Activated naive CD4-positive, alpha-beta T cell treated with anti-CD3 and anti-CD28 coated beads, Interleukin-2, amount 50 U/mL, for 16 hours (primary cell): Measurements from ENCODE around the gene MAGI1.
"Not testable (repeated sequence)": the region's sequence is repeated elsewhere in the genome, so short reads cannot be mapped to it uniquely, and the experiment has no call there.

ENCODE experiments used
- DNase-seq: peaks from one replicate; pipeline ENCODE4 v3.0.0-alpha.2; 2020

The MAGI1 gene

GRCh38 chr3:65576228-65576627, 462.5 kb downstream of the MAGI1 start:
- DNase-seq: no peak

DNA sequence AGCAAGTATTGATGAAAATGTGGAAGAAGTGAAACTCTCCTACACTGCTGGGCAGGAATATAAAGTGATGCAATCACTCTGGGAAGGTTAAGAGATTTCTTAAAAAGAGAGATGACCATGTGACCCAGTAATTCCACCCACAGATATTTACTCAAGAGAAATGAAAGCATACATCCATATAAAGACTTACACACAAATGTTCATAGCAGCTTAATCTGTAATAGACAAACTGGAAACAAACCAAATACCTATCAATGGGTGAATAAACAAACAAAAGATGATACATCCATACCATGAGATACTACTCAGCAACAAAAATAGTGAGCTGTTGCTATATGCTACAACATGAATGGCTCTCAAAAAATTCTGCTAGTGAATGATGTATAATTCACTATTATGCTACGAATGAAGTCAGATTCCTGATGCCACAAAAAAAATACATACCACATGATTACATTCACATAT, 463.3 kb downstream of the MAGI1 start:
- no peak for DNase-seq

DNA sequence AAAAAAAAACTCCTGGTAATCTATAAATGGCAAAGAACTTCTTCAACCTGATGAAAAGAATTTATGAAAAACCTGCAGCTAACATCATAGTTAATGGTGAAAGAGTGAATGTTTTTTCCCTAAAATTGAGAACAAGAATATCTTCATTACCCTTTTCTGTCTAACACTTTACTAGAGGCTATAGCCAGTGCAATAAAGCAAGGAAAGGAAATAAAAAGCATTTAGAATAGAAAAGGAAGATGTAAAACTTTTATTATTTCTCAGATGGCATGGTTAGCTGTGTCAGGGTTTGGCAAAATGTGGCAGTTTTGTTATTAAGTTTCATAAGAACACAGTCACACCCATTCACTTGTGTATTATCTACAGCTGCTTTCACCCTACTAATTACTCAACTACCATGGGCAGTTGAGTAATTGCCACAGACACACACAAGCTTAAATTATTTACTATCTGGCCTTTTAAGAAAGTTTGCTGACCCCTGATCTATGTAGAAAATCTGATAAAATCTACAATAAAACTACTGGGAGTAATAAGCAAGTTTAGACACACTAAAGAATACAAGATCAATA, 465.1 kb downstream of the MAGI1 start:
- DNase-seq: no peak

DNA sequence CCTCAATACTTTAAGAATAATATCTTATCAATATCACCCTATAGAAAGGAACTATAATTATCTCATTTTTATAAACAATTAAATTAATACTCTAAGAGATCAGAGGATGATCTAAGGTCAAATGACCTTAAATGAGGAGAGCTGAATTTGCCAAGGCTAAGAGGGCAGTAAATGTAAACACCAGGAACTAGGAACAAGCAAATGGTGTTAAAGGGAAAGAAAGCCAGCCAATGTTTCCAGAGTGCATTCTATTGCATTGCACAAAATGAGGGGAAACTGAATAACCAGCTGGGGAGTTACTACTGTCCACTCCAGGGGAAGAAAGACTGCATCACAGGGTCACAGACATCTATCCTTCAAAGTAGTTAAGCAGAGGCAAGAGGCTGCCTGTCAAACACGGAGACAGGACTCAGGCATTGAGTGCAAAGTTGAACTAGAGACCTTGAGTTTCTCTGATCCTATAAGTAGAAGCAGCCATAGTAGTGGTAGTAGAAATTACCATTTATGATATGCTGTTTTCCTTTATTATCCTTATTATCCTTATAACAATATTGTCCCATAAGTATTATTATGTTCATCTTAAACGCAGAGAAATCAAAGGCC, 466.4 kb downstream of the MAGI1 start:
- no peak for DNase-seq

GRCh38 chr3:65569845-65570405, 468.8 kb downstream of the MAGI1 start:
- DNase-seq: no peak

DNA sequence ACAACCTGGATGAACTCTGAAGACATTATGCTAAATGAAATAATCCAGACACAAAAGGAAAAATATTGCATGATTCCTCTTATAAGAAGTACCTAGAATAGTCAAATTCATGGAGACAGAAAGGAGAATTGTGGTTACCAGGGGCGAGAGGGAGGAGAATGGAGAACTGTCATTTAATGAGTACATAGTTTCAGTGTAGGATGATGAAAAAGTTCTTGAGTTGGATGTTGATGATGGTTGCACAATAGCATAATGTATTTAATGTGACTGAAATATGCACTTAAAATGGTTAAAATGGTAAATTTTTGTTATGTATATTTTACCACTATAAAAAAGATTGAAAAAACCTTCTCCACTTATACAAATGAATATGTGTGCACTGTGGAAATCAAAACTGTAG, 469.6 kb downstream of the MAGI1 start:
- no peak for DNase-seq

DNA sequence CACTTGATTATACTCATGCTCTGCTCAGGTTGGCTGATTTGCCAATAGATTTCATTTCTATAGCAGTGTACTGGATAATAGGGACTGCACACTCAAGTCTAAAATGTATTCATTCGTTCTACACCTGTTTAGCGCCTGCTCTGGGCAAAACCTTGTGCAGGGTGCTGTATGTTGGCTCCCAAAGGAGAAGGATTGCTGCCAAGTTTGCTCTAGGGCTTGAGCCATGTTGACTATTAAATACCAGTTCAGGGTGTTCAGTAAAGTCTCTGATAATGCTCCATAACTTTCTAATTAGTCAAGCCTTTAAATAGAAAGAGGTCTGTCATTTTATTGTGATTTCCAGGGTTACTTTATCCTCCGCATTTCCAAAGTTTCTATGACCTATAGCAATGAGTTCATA, 470.2 kb downstream of the MAGI1 start:
- no peak for DNase-seq

- DNase-seq: not testable (repeated sequence)
Observed at GRCh38 chr3:65565744-65566143, 473.0 kb downstream of the MAGI1 start.

- DNase-seq: no peak
Observed at GRCh38 chr3:65564483-65564882, 474.2 kb downstream of the MAGI1 start.

GRCh38 chr3:65563861-65564260, 474.9 kb downstream of the MAGI1 start:
- no peak for DNase-seq

- DNase-seq: no peak
Observed at GRCh38 chr3:65562447-65562846, 476.3 kb downstream of the MAGI1 start.

DNA sequence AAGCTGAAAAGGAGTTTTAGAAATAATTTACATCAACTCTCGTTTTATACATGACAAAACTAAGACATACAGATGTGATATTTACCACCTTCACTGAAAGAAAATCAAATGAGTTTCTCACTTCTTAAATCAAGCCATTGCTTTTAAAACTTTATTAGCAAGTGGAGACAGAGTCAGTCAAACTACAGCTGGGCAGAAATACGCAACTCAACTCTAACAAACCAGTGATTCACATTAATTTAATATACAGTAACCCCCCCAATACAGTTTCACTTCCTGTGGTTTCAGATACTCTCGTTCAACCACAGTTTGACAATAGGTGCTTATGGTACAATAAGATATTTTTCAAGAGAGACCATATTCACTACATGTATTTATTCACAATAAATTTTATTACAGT, 477.1 kb downstream of the MAGI1 start:
- DNase-seq: no peak

GRCh38 chr3:65560901-65561300, 477.8 kb downstream of the MAGI1 start:
- no peak for DNase-seq

DNA sequence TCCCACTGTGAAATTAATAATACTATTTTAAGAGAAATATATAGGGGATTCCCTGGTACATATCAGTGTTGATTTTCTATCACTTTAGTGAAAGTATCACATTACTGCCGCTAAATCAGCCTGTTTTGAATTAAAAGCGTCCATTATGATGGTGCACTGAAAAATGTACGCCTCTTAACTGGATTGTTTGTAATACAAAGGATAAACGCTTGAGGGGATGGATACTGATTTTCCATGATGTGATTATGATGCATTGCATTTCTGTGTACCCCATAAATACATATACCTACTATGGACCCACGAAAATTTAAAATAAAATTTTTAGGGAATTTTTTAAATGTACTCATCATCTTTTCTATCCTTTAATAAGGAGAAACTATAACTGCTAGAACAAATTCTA, 478.6 kb downstream of the MAGI1 start:
- no peak for DNase-seq

GRCh38 chr3:65559643-65560042, 479.1 kb downstream of the MAGI1 start:
- DNase-seq: no peak

DNA sequence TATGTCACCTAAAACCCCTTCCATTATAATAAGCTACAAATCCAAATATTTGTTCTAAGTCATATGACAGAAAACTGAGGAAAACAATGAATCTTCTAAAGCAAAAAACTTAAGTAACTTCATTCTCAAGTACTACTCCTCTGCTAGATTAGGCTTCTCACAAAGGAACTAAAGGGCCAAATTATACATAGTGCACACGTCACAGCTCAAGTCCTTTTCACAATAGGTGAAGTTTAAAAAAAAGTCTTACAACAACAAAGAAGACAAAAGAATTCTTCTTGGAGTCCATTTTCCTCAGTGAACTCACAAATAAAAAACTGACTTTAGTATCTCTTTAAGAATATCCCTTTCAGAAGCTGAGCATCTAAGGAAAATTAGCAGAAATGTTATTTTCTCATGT, 479.9 kb downstream of the MAGI1 start:
- no peak for DNase-seq

- DNase-seq: no peak
Observed at GRCh38 chr3:65557899-65558564, 480.7 kb downstream of the MAGI1 start.

GRCh38 chr3:65556934-65557577, 481.7 kb downstream of the MAGI1 start:
- no peak for DNase-seq

DNA sequence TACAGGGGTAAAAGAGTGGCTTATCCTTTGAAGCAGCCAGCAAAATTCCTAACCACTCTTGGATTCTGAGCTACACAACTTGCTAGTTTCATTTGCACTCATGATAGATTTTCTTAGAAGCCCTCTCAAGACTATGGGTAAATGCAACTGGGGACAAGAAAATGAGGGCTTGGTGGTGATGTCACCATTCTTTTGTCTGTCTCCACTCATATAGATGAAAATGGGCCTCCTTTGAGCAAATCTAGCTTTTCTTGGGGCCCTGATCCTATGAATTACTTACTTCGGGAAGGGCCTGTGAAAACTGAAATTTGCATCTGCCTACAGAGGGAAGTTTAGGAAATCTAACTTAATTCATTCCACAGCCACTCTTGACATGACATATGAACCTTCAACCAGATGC, 486.3 kb downstream of the MAGI1 start:
- DNase-seq: no peak

GRCh38 chr3:65551945-65552344, 486.8 kb downstream of the MAGI1 start:
- DNase-seq: no peak

DNA sequence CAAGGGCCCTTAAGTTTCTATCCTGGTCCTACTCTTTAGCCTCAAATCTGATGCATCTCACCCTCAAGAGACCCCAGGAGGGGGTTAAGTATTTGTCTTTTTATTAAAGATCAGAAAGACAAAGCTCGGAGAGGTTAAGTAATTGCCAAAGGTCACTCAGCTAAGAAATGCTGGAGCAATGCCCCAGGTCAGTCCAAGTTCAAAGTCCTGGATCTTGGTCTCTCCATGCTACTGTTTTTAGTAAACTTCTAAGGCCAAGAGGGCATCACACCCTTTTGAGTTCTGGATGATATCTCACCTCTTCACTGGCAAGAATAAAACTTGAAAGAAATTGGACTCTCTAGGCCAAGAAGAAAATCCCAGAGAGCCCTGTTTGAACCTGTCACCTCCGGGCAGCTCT, 488.6 kb downstream of the MAGI1 start:
- no peak for DNase-seq

DNA sequence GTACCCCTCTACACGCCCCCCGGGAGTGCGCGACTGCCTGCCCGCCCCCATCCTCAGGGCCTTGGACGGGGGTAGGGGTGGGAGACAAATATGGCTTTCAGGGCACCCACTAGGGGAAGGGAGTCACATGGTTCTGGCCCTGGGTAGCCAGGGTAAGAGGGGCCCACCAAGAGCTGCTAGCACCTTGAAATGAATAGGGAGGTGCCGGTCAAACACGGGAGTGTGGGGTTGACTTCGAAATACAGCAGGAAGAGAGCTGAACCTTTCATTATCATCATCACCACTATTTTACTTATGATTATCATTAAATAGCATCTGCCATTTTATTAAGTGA, 489.1 kb downstream of the MAGI1 start:
- no peak for DNase-seq

DNA sequence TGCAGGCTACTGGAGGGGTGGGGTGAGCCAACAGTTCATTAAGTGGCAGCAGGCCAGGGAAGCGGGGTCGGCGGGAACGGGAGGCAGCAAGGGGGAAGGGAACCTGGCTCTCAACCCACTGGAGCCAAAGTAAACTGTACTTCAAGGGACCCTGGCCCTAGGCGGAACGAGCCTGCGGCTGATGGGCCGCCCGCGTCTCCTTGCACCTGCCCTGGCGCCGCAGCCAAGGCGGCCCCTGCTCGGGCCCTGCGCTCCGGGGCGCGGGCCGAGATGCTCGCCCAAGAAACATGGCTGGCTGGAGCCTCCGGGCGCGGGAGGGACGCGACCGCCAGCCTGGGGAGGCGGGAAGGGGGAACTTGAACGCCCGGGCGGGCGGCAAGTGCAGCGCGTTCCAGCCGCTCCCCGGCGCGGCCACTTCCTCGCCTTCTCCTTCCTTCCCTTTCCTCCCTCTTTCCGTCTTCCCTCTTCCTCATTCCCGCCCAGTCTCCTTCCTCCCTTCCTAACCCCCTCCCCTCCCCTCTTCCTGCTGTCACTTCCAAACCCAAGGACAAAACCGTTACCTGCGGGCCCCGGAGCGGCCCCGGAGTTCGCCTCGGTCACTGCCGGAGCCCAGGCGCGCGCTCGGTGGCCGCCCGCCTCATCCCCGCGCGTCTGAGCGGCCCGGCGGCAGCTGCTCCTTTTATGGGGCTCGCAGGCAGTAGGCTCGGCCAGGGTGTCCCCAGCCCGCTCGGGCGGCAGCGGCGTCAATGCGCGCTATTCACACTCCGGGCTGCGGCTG, 489.7 kb downstream of the MAGI1 start:
- DNase-seq: no peak
